Uterus (tissue), 4 donors: ENCODE results near the gene SLC30A9. TPM values are rescaled to one million over a fixed set of nuclear protein-coding genes. Genes with fewer than 3 reads are reported as not detected.

ENCODE experiments used
- DNase-seq, 2 donors: peaks; one replicate each; pipeline ENCODE4 v3.0.0-alpha.2; 2019 to 2020
- H3K27ac ChIP-seq, 2 donors: fragments of 200-600 bp; sonication (generic); 1 replicate in 1 of 2; 2 replicates in 1 of 2; pipeline ENCODE4 v1.5.1; 2016 to 2018
- H3K27me3 ChIP-seq, 2 donors: fragments of 200-600 bp; sonication (generic); one replicate each; pipeline ENCODE4 v1.5.1; 2018 to 2019; ENCODE audit warnings: control low read depth in 1 of 2
- H3K36me3 ChIP-seq, 2 donors: fragments of 200-600 bp; sonication (generic); one replicate each; pipeline ENCODE4 v1.5.1; 2019; ENCODE audit warnings: control low read depth in 1 of 2
- H3K4me1 ChIP-seq, 2 donors: fragments of 200-600 bp; sonication (generic); one replicate each; pipeline ENCODE4 v1.5.1; 2018 to 2019; ENCODE audit warnings: control low read depth in 1 of 2
- H3K4me3 ChIP-seq, 2 donors: fragments of 200-600 bp; sonication (generic); 1 replicate in 1 of 2; 2 replicates in 1 of 2; pipeline ENCODE4 v1.5.1; 2018 to 2019; ENCODE audit warnings: mild to moderate bottlenecking in 1 of 2
- H3K9me3 ChIP-seq, 2 donors: fragments of 200-600 bp; sonication (generic); one replicate each; pipeline ENCODE4 v1.5.1; 2019; ENCODE audit warnings: control low read depth in 1 of 2
- CTCF ChIP-seq, 4 experiments: fragments of 200-600 bp in 2 of 4; fragments of 450-650 bp in 2 of 4; sonication (generic) in 2 of 4; IDR thresholded peaks; one replicate each; pipeline ENCODE4 v1.5.1; 2016 to 2019; ENCODE audit warnings: antibody characterized with exemption in 4 of 4, mild to moderate bottlenecking in 2 of 4, moderate library complexity in 1 of 4
- POLR2A ChIP-seq, 2 donors: fragments of 450-650 bp; IDR thresholded peaks; one replicate each; pipeline ENCODE4 v1.6.1; 2016; ENCODE audit warnings: antibody characterized with exemption in 2 of 2, mild to moderate bottlenecking in 1 of 2, moderate library complexity in 1 of 2
- intact Hi-C: fragments of 100-400 bp; cut with DNase I; formaldehyde crosslinking; loops from one replicate; pipeline ENCODE4 v1.15.1; 2023; ENCODE audit warnings: low total_unique reads
- total RNA-seq, 4 donors: library from RNA; depleted of rRNA in 3 of 4; stranded (reverse); fragments of >200 nt in 3 of 4; gene quantifications; one replicate each; pipeline versions ENCODE4 v1.1.0 to v1.2.4, GENCODE V29; 2014 to 2023
- donor health status: DM: yes; HTN: yes; CAD: no.

SLC30A9 gene
- total RNA-seq, 4 donors from 2014 or later: 37.9 to 219 (median 88.1) TPM

GRCh38 chr4:41985151-41985550, 5.2 kb upstream of the SLC30A9 start:
- TF ChIP-seq POLR2A (IDR thresholded peaks at IDR 0.05) (no peak), CTCF (IDR thresholded peaks at IDR 0.05) (no peak)
- no peak for DNase-seq
- Histone ChIP-seq H3K4me1 (peaks cover 0 to 7% of the 10 kb centered on the region in 2 donors), H3K36me3 (no peaks in the 10 kb centered on the region), H3K9me3 (no peaks in the 10 kb centered on the region), H3K27ac (no peak overlapping the region), H3K4me3 (no peak overlapping the region), H3K27me3 (no peaks in the 10 kb centered on the region)
- intact Hi-C loops: loop anchor here (10.0 kb wide), 1 partner anchor 50 kb away; the partner anchor contains the start of gene TMEM33

- TF ChIP-seq POLR2A (IDR thresholded peaks at IDR 0.05) (no peak), CTCF (IDR thresholded peaks at IDR 0.05) (no peak)
- H3K4me1 ChIP-seq: peaks cover 0 to 12% of the 10 kb centered on the region in 2 donors
- peak overlapping the region; percentile 60 to 81 for H3K27ac ChIP-seq
- no peaks in the 10 kb centered on the region for H3K27me3 ChIP-seq
- no peaks in the 10 kb centered on the region for H3K9me3 ChIP-seq
- peak overlapping the region; percentile 69 to 82 for H3K4me3 ChIP-seq
- intact Hi-C loops: loop anchor here (10.0 kb wide), 1 partner anchor 55 kb away; the partner anchor contains the start of gene TMEM33
- no peak for DNase-seq
- H3K36me3 ChIP-seq: no peaks in the 10 kb centered on the region
Measured at GRCh38 chr4:41989994-41990364, 351 bp upstream of the SLC30A9 start.

DNA sequence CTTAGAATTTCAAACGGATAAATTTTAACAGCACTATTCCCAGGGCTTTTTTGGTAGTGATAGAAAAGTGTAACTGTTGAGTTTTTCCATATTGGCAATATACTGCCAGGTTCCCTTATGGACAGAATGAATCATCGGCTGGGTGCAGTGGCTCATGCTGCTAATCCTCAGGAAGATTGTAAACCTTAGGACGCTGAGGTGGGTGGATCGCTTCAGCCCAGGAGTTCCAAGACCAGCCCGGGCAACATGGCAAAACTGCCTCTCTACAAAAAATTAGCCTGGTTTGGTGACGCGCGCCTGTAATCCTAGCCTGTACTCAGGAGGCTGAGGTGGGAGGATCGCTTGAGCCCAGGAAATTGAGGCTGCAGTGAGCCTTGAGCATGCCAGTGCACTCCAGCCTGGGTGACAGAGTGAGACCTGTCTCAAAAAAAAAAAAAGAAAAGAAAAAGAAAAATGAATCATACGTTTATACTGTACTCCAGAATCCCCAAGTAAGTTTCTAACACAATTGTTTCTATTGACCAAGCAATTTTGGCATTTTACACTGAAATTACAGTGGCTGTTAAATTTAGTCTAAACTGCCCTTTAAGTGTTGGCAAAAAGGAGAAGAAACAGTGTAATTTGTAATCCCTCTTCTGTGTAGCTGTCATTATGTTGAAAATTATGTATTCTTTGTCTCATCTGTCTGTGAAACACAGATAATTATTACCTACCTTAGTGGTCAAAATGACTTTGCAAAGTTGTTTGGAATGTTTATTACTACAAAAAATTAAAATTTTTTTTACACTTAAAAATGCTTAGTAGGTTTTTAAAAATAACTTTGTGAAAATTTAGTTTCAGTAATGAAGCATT, 1.8 kb downstream of the SLC30A9 start:
- Histone ChIP-seq H3K36me3 (no peaks in the 10 kb centered on the region), H3K27ac (no peak overlapping the region), H3K9me3 (no peaks in the 10 kb centered on the region), H3K27me3 (no peaks in the 10 kb centered on the region), H3K4me3 (no peak overlapping the region), H3K4me1 (peaks cover 0 to 12% of the 10 kb centered on the region in 2 donors)
- TF ChIP-seq CTCF (IDR thresholded peaks at IDR 0.05): no peak
- no peak for TF ChIP-seq POLR2A (IDR thresholded peaks at IDR 0.05)
- DNase-seq: no peak
- intact Hi-C loops: no loop called here

GRCh38 chr4:41992967-41993857, 2.9 kb downstream of the SLC30A9 start:
- peaks cover 0 to 12% of the 10 kb centered on the region in 2 donors for H3K4me1 ChIP-seq
- no peaks in the 10 kb centered on the region for H3K9me3 ChIP-seq
- no peaks in the 10 kb centered on the region for H3K27me3 ChIP-seq
- H3K27ac ChIP-seq: no peak overlapping the region
- DNase-seq: no peak
- intact Hi-C loops: no loop called here
- TF ChIP-seq CTCF (IDR thresholded peaks at IDR 0.05) (no peak), POLR2A (IDR thresholded peaks at IDR 0.05) (no peak)
- no peak overlapping the region for H3K4me3 ChIP-seq
- H3K36me3 ChIP-seq: no peaks in the 10 kb centered on the region
